ENCODE measurements around the gene NLK. TPM values are rescaled to one million over a fixed set of nuclear protein-coding genes. Genes with fewer than 3 reads are reported as not detected.

NLK gene
- total and polyA plus RNA-seq, 2 of the 4 experiments (the other 2 are of a cell fraction): 15.3 to 23.3 TPM

DNA sequence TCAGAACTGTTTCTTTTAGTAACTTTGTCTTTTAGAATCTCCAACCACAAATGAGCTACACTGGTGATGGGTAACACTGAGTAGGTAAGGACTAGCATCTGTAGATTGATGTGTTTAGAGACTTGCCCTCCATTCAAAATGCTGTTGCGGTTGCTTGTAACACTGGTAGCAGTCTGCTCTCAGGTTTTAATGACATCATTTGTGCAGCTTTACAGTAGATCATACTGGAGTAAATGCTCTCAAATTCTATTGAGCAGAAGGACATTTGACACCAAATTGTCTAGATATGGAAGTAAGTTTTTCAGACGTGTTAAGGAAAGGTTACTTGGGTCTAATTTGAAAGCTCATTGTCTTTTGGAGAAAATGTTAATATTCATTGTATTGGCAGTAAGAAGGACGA is 98.8 kb downstream of the NLK start:
- Histone ChIP-seq H4K91ac (ENCODE audit: insufficient read depth, low read depth, low read length) (no peak overlapping the region), H4K8ac (ENCODE audit: low read depth in 2 of 2, low read length in 2 of 2) (no peak overlapping the region), H3K79me1 (ENCODE audit: low read depth in 1 of 2, low read length in 2 of 2) (peaks cover 7 to 8% of the 10 kb centered on the region in 2 experiments; a peak in 2 of 4 replicates), H3K4me3 (ENCODE audit: insufficient read depth, low read depth, low read length) (no peak overlapping the region), H3K18ac (ENCODE audit: low read depth, low read length) (no peak overlapping the region), H2AK5ac (ENCODE audit: low read depth, low read length) (no peak overlapping the region), H3K9me3 (ENCODE audit: control insufficient read depth, insufficient read depth, low read length) (no peaks in the 10 kb centered on the region), H3K27me3 (ENCODE audit: control insufficient read depth, insufficient read depth, low read length) (no peaks in the 10 kb centered on the region), H3K23ac (ENCODE audit: low read depth, low read length) (no peak overlapping the region), H3K4me2 (ENCODE audit: low read depth, low read length) (no peak overlapping the region), H2BK120ac (ENCODE audit: low read depth, low read length) (no peak overlapping the region), H3K56ac (ENCODE audit: extremely low read depth, insufficient read depth, low read length) (no peak overlapping the region), H3K4ac (ENCODE audit: low read depth, low read length) (no peak overlapping the region), H2BK5ac (ENCODE audit: low read depth, low read length, poor library complexity, severe bottlenecking) (no peak overlapping the region), H3K9ac (ENCODE audit: low read depth, low read length) (no peak overlapping the region), H2AK9ac (replicated peaks; ENCODE audit: low read depth, low read length, poor library complexity) (no peak overlapping the region), H2BK20ac (ENCODE audit: low read depth, low read length) (no peak overlapping the region), H4K5ac (ENCODE audit: low read depth, low read length) (no peak overlapping the region), H3K4me1 (ENCODE audit: control insufficient read depth, insufficient read depth, low read length) (no peaks in the 10 kb centered on the region; the same call in 1 of the 2 replicates), H2AFZ (replicated peaks; ENCODE audit: low read length, poor library complexity) (no peak overlapping the region), H3K36me3 (ENCODE audit: control insufficient read depth, insufficient read depth, low read length) (peaks cover 8% of the 10 kb centered on the region; the same call in 1 of the 2 replicates), H2BK15ac (ENCODE audit: low read depth, low read length) (no peak overlapping the region), H4K20me1 (ENCODE audit: insufficient read depth, low read length) (no peaks in the 10 kb centered on the region), H3K9me1 (ENCODE audit: insufficient read depth, low read length) (no peaks in the 10 kb centered on the region), H3K27ac (ENCODE audit: insufficient read depth, low read length) (no peak overlapping the region), H3K14ac (replicated peaks; ENCODE audit: low read depth, low read length) (no peak overlapping the region)
- DNase-seq (no peak), ATAC-seq (ENCODE audit: low read depth) (no peak)
- dilution Hi-C loops (cut with HindIII; ENCODE audit: low sequenced_read_pairs, unreplicated experiment): no loop called here
- no TSS peak for BruUV-seq (replicated peaks)
- in situ Hi-C loops (cut with MboI; ENCODE audit: low sequenced_read_pairs): no loop called here
- ChIA-PET CTCF (interaction anchor here (0.6 to 1.1 kb wide), 2 partner anchors 9 to 151 kb away, joined by 3 read pairs; no protein-coding TSS in a partner anchor), POLR2A (ENCODE audit: unreplicated experiment) (no interaction called here)
- WGBS, 2 experiments (ENCODE audit: extremely low coverage in 2 of 2, insufficient read length in 1 of 2): no CpG with 5 or more reads among the region's 3 CpGs
- intact Hi-C loops (cut with micrococcal nuclease): loop anchor here (10.0 kb wide), 1 partner anchor 337 kb away; the partner anchor contains the start of gene NOS2
- TF ChIP-seq CEBPB (IDR thresholded peaks at IDR 0.05; ENCODE audit: low read depth, low read length) (no peak), RAD21 (IDR thresholded peaks at IDR 0.05; ENCODE audit: low read length) (no peak), MAFK (IDR thresholded peaks at IDR 0.05; ENCODE audit: low read depth, low read length) (no peak)
- TF ChIP-seq, protein P1, sequence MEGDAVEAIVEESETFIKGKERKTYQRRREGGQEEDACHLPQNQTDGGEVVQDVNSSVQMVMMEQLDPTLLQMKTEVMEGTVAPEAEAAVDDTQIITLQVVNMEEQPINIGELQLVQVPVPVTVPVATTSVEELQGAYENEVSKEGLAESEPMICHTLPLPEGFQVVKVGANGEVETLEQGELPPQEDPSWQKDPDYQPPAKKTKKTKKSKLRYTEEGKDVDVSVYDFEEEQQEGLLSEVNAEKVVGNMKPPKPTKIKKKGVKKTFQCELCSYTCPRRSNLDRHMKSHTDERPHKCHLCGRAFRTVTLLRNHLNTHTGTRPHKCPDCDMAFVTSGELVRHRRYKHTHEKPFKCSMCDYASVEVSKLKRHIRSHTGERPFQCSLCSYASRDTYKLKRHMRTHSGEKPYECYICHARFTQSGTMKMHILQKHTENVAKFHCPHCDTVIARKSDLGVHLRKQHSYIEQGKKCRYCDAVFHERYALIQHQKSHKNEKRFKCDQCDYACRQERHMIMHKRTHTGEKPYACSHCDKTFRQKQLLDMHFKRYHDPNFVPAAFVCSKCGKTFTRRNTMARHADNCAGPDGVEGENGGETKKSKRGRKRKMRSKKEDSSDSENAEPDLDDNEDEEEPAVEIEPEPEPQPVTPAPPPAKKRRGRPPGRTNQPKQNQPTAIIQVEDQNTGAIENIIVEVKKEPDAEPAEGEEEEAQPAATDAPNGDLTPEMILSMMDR (conservative IDR thresholded peaks at IDR 0.05; ENCODE audit: low read depth, low read length): no peak

All from IMR-90 (cell line).